ENCODE data around the gene PANK2. TPM values are rescaled to one million over a fixed set of nuclear protein-coding genes. Genes with fewer than 3 reads are reported as not detected.

Gene PANK2
- total RNA-seq, 6 donors from 2014 or later = 34.3 to 58.7 (median 50.4) TPM

DNA sequence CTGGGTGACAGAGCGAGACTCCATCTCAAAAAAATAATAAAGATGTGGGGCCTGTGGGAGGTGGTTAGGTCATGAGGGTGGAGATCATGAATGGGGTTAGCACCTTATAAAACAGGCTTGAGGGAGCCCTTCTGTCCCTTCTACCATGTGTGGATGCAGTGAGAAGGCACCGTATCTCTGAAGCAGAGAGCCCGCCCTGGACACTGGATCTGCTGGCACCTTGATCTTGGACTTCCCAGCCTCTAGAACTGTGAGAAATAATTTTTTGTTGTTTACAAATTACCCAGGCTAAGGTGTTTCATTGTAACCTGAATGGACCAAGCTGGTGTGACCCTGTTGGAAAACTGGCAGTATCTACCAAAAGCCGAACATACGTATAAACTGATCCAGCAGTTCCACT, 15.7 kb upstream of the PANK2 start:
- H3K27me3 ChIP-seq = no peaks in the 10 kb centered on the region
- ATAC-seq (ENCODE audit: low FRiP score in 2 of 2) (no peak), DNase-seq (no peak)
- H3K27ac ChIP-seq = no peak overlapping the region
- H3K9me3 ChIP-seq = no peaks in the 10 kb centered on the region
- H3K4me3 ChIP-seq = no peak overlapping the region
- H3K36me3 ChIP-seq = peaks cover 0 to 48% (median 15%) of the 10 kb centered on the region in 4 donors
- H3K4me1 ChIP-seq = no peaks in the 10 kb centered on the region
- 96 to 98% methylated on average over 5 of the region's 5 CpGs for WGBS, 2 donors
- TF ChIP-seq POLR2AphosphoS5 (IDR thresholded peaks at IDR 0.05) (no peak), POLR2A (IDR thresholded peaks at IDR 0.05) (no peak), EP300 (IDR thresholded peaks at IDR 0.05) (no peak)
- TF ChIP-seq, protein P1, sequence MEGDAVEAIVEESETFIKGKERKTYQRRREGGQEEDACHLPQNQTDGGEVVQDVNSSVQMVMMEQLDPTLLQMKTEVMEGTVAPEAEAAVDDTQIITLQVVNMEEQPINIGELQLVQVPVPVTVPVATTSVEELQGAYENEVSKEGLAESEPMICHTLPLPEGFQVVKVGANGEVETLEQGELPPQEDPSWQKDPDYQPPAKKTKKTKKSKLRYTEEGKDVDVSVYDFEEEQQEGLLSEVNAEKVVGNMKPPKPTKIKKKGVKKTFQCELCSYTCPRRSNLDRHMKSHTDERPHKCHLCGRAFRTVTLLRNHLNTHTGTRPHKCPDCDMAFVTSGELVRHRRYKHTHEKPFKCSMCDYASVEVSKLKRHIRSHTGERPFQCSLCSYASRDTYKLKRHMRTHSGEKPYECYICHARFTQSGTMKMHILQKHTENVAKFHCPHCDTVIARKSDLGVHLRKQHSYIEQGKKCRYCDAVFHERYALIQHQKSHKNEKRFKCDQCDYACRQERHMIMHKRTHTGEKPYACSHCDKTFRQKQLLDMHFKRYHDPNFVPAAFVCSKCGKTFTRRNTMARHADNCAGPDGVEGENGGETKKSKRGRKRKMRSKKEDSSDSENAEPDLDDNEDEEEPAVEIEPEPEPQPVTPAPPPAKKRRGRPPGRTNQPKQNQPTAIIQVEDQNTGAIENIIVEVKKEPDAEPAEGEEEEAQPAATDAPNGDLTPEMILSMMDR (IDR thresholded peaks at IDR 0.05) = no peak

- 67 to 74% methylated on average over 3 of the region's 3 CpGs for WGBS, 2 donors
- Histone ChIP-seq H3K4me1 (no peaks in the 10 kb centered on the region), H3K27ac (no peak overlapping the region), H3K27me3 (no peaks in the 10 kb centered on the region), H3K36me3 (peaks cover 0 to 43% (median 15%) of the 10 kb centered on the region in 4 donors), H3K9me3 (no peaks in the 10 kb centered on the region), H3K4me3 (no peak overlapping the region)
- ATAC-seq (ENCODE audit: low FRiP score in 2 of 2) (peak in 1 of 2 donors; percentile 20), DNase-seq (no peak)
- TF ChIP-seq POLR2AphosphoS5 (IDR thresholded peaks at IDR 0.05) (no peak), POLR2A (IDR thresholded peaks at IDR 0.05) (no peak), EP300 (IDR thresholded peaks at IDR 0.05) (no peak)
- TF ChIP-seq, protein P1 (IDR thresholded peaks at IDR 0.05) = no peak
Measured at GRCh38 chr20:3874194-3874844, 14.9 kb upstream of the PANK2 start.

DNA sequence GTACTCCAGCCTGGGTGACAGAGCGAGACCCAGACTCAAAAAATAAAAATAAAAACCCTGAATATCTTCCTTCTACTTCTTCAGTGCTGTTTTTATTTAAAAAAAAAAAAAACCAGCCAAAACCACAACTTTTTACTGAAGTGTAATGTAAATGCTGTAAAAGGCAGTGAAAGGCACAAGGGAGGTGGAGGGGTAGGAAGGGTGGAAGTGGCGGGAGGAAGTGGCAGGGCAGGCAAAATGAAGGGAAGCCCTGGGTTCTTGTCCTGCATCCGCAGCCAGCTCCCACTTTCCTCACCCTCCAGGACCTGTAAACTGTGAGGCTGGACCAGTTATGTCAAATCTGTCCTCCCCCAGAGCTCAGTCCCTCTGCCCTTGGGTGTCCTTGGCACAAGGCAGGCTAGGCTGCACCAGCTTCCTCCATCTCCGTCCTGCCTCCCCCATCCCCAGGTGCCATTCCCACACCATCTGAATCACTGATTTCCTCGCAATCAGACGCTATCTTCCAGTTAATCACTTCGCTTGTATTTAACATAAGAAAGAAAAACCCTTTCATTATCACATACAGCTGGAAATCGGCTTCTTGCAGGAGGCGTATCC, 13.7 kb upstream of the PANK2 start:
- Histone ChIP-seq H3K36me3 (peaks cover 0 to 34% (median 12%) of the 10 kb centered on the region in 4 donors), H3K4me1 (no peaks in the 10 kb centered on the region), H3K4me3 (no peak overlapping the region), H3K27ac (no peak overlapping the region), H3K27me3 (no peaks in the 10 kb centered on the region), H3K9me3 (no peaks in the 10 kb centered on the region)
- TF ChIP-seq POLR2AphosphoS5 (IDR thresholded peaks at IDR 0.05) (no peak), POLR2A (IDR thresholded peaks at IDR 0.05) (peak in 1 of 4 donors; percentile 5), EP300 (IDR thresholded peaks at IDR 0.05) (no peak)
- TF ChIP-seq, protein P1 (IDR thresholded peaks at IDR 0.05) = no peak
- DNase-seq (no peak), ATAC-seq (ENCODE audit: low FRiP score in 2 of 2) (no peak)
- WGBS, 2 donors = 84 to 86% methylated on average over 9 of the region's 9 CpGs

GRCh38 chr20:3876000-3876399, 13.2 kb upstream of the PANK2 start:
- no peak for TF ChIP-seq POLR2AphosphoS5 (IDR thresholded peaks at IDR 0.05)
- no peak for TF ChIP-seq POLR2A (IDR thresholded peaks at IDR 0.05)
- TF ChIP-seq, protein P1 (IDR thresholded peaks at IDR 0.05) = no peak
- TF ChIP-seq EP300 (IDR thresholded peaks at IDR 0.05) = no peak
- no peak overlapping the region for H3K27ac ChIP-seq
- no peak for DNase-seq

More at GRCh38 chr20:3876000-3876399, 13.2 kb upstream of the PANK2 start:
- H3K36me3 ChIP-seq = peaks cover 0 to 33% (median 12%) of the 10 kb centered on the region in 4 donors
- WGBS, 2 donors = 74 to 80% methylated on average over 1 of the region's 1 CpG
- H3K9me3 ChIP-seq = no peaks in the 10 kb centered on the region
- no peak overlapping the region for H3K4me3 ChIP-seq
- ATAC-seq (ENCODE audit: low FRiP score in 2 of 2) = no peak
- H3K4me1 ChIP-seq = no peaks in the 10 kb centered on the region
- H3K27me3 ChIP-seq = no peaks in the 10 kb centered on the region

Measured in upper lobe of left lung (tissue), 6 donors.